Stimulated activated naive B cell treated with anti-CD40 and anti-IgM and Interleukin-4, amounts not matched to agents 10 μg/mL and 1 μg/mL and 100 μg/mL, for 72 hours (primary cell): Measurements from ENCODE around the gene TRMT10C.

Experiments used
- ATAC-seq, 2 donors: fragments of 150-1000 bp; cut with Tn5 transposase; replicated peaks; 2 replicates each; pipeline ENCODE4 v1.10.0; 2021; ENCODE audit warnings: moderate library complexity in 1 of 2
- DNase-seq: peaks from one replicate; pipeline ENCODE4 v3.0.0; 2021
- H3K27ac Mint-ChIP-seq: one replicate; pipeline ENCODE4 v1.8.0; 2022; ENCODE audit warnings: mild to moderate bottlenecking, mixed read lengths
- H3K27me3 Mint-ChIP-seq, 2 donors: one replicate each; pipeline ENCODE4 v1.8.0; 2022; ENCODE audit warnings: mixed read lengths in 2 of 2
- H3K36me3 Mint-ChIP-seq, 2 donors: one replicate each; pipeline ENCODE4 v1.8.0; 2022; ENCODE audit warnings: mixed read lengths in 2 of 2, mild to moderate bottlenecking in 1 of 2
- H3K4me1 Mint-ChIP-seq, 2 donors: one replicate each; pipeline ENCODE4 v1.8.0; 2022; ENCODE audit warnings: mixed read lengths in 2 of 2, mild to moderate bottlenecking in 1 of 2
- H3K4me3 Mint-ChIP-seq, 2 donors: one replicate each; pipeline ENCODE4 v1.8.0; 2022; ENCODE audit warnings: mild to moderate bottlenecking in 2 of 2, mixed read lengths in 2 of 2, moderate library complexity in 1 of 2
- H3K9me3 Mint-ChIP-seq, 2 donors: one replicate each; pipeline ENCODE4 v1.8.0; 2022; ENCODE audit warnings: mixed read lengths in 2 of 2, mild to moderate bottlenecking in 1 of 2

Gene TRMT10C

DNA sequence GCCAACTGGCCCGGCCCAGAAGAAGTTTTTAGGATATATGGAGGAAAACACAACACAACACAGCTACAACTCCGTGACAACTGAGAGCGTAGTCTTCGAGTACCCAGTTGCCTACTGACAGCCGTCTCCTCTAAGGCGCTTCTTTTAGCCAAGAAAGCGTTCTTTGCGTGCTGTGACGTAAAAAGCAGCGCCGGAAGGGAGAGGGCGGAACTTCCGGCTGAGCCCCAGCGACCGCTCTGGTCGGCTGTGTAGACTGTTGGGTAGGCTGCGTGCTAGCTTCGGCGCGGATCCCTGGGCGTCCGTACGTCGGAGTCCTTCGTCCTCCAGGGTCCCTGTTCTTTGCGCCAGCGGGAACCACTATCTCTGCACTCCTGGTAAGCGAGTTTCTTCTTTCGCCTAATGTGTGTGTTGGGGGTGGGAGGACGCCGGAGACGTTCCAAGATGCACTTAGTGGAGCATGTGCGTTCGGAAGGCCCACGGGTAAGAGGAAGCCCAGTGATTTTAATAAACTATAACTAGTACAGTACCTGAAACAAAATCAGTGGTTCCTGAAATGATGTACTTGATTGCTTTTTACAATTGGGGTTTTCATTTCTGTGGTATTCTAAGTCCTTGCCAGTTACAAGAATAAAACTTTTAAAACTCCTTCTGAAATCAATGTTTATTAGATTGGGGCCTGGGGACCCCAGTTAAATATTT, at the start of gene TRMT10C:
Gene TRMT10C (plus strand): TSS at position 239 of the 699 bp plus-strand sequence. CDS start 2,914 bp downstream, outside the sequence.
- Mint-ChIP-seq H3K36me3 (peaks cover 8 to 30% of the 10 kb centered on the region in 2 donors), H3K4me1 (peaks cover 16 to 34% of the 10 kb centered on the region in 2 donors), H3K27me3 (peaks cover 0 to 6% of the 10 kb centered on the region in 2 donors)

GRCh38 chr3:101512396-101512645, 49.3 kb upstream of the TRMT10C start:
- Mint-ChIP-seq H3K9me3 (no peaks in the 10 kb centered on the region), H3K4me1 (peaks cover 21 to 22% of the 10 kb centered on the region in 2 donors), H3K4me3 (peak overlapping the region; percentile 97 to 100), H3K27ac (peak overlapping the region; percentile 96), H3K36me3 (peaks cover 6 to 13% of the 10 kb centered on the region in 2 donors), H3K27me3 (peaks cover 8% of the 10 kb centered on the region in 2 donors)
- ATAC-seq (peak; percentile 45 to 48), DNase-seq (no peak)

More for the DNA sequence above, at the start of gene TRMT10C:
- Mint-ChIP-seq H3K27ac (peak within 1 kb of the TSS; percentile 98), H3K9me3 (no peaks in the 10 kb centered on the region), H3K4me3 (peak within 1 kb of the TSS; percentile 95 to 96)
- ATAC-seq (peak; percentile 99), DNase-seq (peak; percentile 91)

- DNase-seq = peak; percentile 71
- H3K4me1 Mint-ChIP-seq = peaks cover 21% of the 10 kb centered on the region in 2 donors
- no peaks in the 10 kb centered on the region for H3K9me3 Mint-ChIP-seq
Measured at GRCh38 chr3:101512646-101513418, 48.8 kb upstream of the TRMT10C start, which contains the start of gene SENP7. TSS of gene SENP7 (minus strand) at chr3:101513212. CDS start at chr3:101513130, 82 bp downstream.

DNA sequence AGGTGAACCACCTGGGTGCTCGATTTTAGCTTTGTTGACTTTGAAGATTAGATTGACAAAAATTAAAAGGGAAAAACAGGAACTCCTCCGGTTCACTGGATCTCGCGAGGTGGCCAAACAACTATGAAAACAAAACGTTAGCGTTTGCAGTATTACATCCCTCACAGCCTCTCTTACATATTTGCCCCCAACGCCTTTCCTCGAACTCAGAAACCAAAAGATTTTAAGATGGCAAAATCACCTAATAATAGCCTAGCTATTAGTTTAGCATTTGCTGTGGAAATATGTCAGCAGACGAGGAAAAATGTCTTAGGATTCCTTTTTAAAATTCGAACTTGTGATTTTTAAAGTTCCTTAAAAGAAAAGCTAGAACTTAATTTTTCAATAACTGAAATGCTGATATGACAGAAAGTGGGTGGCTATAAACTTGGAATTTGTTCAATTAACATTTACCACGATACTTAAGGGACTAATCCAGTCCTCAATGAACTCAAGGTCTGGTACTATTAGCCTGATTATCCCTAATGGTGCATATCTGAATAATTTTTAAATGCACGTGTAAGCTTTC, 48.2 kb upstream of the TRMT10C start:
- H3K4me3 Mint-ChIP-seq = peak overlapping the region; percentile 97 to 100
- ATAC-seq (peak; percentile 75 to 81), DNase-seq (no peak)
- peaks cover 8 to 12% of the 10 kb centered on the region in 2 donors for H3K27me3 Mint-ChIP-seq
- peaks cover 18 to 21% of the 10 kb centered on the region in 2 donors for H3K4me1 Mint-ChIP-seq
- peak overlapping the region; percentile 96 for H3K27ac Mint-ChIP-seq
- H3K9me3 Mint-ChIP-seq = no peaks in the 10 kb centered on the region
- H3K36me3 Mint-ChIP-seq = peaks cover 4 to 9% of the 10 kb centered on the region in 2 donors

More at GRCh38 chr3:101512646-101513418, 48.8 kb upstream of the TRMT10C start, which contains the start of gene SENP7:
- Mint-ChIP-seq H3K27ac (peak within 1 kb of the TSS; percentile 96), H3K36me3 (peaks cover 6 to 12% of the 10 kb centered on the region in 2 donors), H3K4me3 (peak within 1 kb of the TSS; percentile 97 to 100), H3K27me3 (peaks cover 8% of the 10 kb centered on the region in 2 donors)
- ATAC-seq = peak; percentile 74 to 75

- H3K27me3 Mint-ChIP-seq = peaks cover 8 to 12% of the 10 kb centered on the region in 2 donors
- H3K9me3 Mint-ChIP-seq = no peaks in the 10 kb centered on the region
- H3K36me3 Mint-ChIP-seq = no peaks in the 10 kb centered on the region
- ATAC-seq (peak; percentile 73 to 91), DNase-seq (no peak)
- no peak overlapping the region for H3K4me3 Mint-ChIP-seq
- peaks cover 0 to 4% of the 10 kb centered on the region in 2 donors for H3K4me1 Mint-ChIP-seq
- H3K27ac Mint-ChIP-seq = no peak overlapping the region
Measured at GRCh38 chr3:101518421-101518871, 43.2 kb upstream of the TRMT10C start.

DNA sequence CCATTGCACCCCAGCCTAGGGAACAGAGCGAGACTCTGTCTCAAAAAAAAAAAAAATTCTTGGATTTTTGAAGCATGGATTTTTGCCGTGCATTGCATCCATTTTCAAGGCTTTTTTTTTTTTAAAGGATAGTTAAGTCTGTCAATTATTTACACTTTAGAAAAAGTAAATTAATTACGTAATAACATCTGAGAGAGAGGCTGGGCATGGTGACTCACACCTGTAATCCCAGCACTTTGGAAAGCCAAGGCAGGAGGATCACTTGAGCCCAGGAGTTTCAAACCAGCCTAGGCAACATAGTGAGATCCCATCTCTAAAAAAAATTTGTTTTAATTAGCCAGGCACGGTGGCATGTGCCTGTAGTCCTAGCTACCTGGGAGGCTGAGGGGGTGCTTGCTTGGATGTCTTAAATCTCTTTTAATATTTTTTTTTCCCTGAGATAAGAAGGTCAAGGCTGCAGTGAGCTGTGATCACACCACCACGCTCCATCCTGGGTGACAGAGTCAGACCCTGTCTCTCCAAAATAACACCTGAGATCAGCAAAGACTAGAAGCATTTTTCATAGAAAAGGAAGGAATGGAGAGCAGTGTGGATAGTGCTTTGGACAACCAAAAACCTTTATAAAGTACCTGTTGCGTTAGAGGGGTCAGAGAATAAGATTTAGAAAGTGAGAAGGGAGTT, 41.8 kb upstream of the TRMT10C start:
- no peak for DNase-seq
- no peak overlapping the region for H3K27ac Mint-ChIP-seq
- H3K4me3 Mint-ChIP-seq = no peak overlapping the region
- peaks cover 0 to under 1% of the 10 kb centered on the region in 2 donors for H3K9me3 Mint-ChIP-seq
- peaks cover under 1% of the 10 kb centered on the region in 2 donors for H3K36me3 Mint-ChIP-seq
- H3K27me3 Mint-ChIP-seq = peaks cover 8 to 12% of the 10 kb centered on the region in 2 donors
- H3K4me1 Mint-ChIP-seq = no peaks in the 10 kb centered on the region
- no peak for ATAC-seq

DNA sequence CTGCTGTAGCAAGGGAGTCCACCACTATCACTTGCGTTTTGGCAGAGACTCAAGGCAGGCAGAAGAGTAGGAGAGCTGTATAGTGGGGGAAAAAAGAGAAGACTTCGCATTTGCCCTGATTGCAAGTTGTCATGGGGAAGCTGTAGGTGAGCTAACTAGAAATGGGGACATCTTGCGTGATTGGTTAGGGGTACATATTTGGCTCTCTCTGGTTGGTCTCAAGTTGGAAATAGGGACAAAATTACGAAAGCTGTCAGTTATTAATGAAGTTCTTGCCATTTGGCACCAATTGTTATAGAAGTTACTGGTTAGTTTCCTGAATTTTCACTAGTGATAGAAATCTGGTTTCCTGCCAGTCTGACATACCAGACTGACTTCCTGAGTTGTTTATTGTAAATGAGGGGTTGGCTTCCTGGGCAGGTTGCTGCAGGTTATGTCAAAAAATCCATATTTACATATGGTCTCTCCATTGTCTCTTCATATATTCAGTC, 40.4 kb upstream of the TRMT10C start:
- Mint-ChIP-seq H3K27me3 (peaks cover 6 to 8% of the 10 kb centered on the region in 2 donors), H3K4me1 (no peaks in the 10 kb centered on the region), H3K9me3 (peaks cover 3 to 4% of the 10 kb centered on the region in 2 donors), H3K4me3 (no peak overlapping the region), H3K27ac (no peak overlapping the region), H3K36me3 (peaks cover 2 to 4% of the 10 kb centered on the region in 2 donors)
- DNase-seq (no peak), ATAC-seq (no peak)

DNA sequence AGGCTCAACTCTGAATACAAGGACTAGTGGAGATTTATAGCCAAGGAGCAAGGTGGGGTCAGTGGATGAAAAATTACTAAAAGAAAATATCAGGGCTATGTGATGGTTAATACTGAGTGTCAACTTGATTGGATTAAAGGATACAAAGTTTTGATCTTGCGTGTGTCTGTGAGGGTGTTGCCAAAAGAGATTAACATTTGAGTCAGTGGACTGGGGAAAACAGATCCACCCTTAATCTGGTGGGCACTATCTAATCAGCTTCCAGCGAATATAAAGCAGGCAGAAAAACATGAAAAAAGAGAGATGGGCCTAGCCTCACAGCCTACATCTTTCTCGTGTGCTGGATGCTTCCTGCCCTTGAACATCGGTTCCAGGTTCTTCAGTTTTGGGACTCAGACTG, 34.2 kb upstream of the TRMT10C start:
- ATAC-seq (no peak), DNase-seq (no peak)
- Mint-ChIP-seq H3K27me3 (peaks cover 0 to 5% of the 10 kb centered on the region in 2 donors), H3K36me3 (peaks cover 2 to 4% of the 10 kb centered on the region in 2 donors), H3K27ac (no peak overlapping the region), H3K4me1 (no peaks in the 10 kb centered on the region), H3K9me3 (peaks cover 3 to 4% of the 10 kb centered on the region in 2 donors), H3K4me3 (no peak overlapping the region)

DNA sequence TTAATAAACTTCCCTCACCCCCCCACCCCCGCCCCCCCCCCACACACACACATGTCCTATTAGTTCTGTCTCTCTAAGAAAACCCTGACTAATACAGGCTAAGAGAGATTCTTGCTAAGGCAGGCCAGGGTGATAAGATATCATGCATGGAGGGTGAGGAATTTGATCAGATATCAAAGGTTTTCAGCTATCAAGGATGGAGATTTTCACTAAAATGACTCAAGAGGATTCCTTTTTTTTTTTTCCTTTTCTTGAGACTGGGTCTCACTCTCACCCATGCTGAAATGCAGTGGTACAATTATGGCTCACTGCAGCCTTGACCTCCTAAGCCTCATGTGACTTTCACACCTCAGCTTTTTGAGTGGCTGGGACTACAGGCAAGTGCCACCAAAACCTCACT, 33.8 kb upstream of the TRMT10C start:
- ATAC-seq (no peak), DNase-seq (no peak)
- Mint-ChIP-seq H3K9me3 (peaks cover 3 to 4% of the 10 kb centered on the region in 2 donors), H3K27me3 (peaks cover 0 to 7% of the 10 kb centered on the region in 2 donors), H3K27ac (no peak overlapping the region), H3K4me3 (no peak overlapping the region), H3K36me3 (peaks cover 2 to 4% of the 10 kb centered on the region in 2 donors), H3K4me1 (no peaks in the 10 kb centered on the region)

DNA sequence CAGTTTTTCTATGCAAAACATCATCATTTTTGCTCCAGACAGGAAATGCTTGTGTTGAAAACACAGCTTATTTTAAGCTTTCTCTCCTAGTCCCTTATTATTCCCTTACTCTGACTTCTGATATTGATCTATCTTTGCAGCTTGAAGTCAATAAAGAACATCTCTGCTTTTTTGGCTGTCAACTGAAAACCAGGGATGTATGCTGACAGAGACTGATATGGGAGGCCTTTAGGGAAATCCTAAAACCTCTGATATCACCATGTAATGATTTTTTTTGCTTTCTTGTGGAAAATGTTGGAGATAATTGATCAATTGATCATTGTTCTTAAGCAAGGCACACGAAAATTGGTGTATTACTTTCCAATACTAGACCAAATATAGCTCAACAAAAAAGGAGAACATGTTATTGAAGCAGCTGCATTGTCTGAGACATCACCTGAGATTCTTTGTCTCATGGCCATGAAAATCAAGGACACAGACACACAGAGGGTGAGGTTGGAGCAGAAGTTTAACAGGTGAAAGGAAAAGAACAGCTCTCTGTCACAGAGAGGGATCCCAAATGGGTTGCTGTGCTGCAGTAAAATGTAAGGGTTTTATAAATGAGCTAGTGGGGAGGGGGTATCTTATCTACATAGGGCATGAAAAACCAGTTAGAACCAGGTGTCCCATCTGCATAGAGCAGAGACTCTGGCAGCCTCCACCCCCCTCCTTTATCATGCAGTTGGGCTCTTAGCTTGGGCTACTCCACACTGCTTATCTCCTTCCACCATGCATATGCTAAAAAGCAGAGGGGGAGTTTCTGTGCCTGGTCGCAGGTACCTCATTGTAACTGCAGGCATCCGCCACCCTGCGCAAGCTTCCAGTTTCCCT, 31.6 kb upstream of the TRMT10C start:
- no peak for ATAC-seq
- DNase-seq = no peak
- Mint-ChIP-seq H3K9me3 (peaks cover 1 to 2% of the 10 kb centered on the region in 2 donors), H3K36me3 (peaks cover 0 to 1% of the 10 kb centered on the region in 2 donors), H3K27ac (no peak overlapping the region), H3K4me1 (no peaks in the 10 kb centered on the region), H3K4me3 (no peak overlapping the region), H3K27me3 (peaks cover 0 to 11% of the 10 kb centered on the region in 2 donors)

GRCh38 chr3:101530686-101531047, 31.0 kb upstream of the TRMT10C start:
- Mint-ChIP-seq H3K4me3 (no peak overlapping the region), H3K27ac (no peak overlapping the region), H3K9me3 (no peaks in the 10 kb centered on the region), H3K27me3 (peaks cover 0 to 11% of the 10 kb centered on the region in 2 donors), H3K36me3 (no peaks in the 10 kb centered on the region), H3K4me1 (no peaks in the 10 kb centered on the region)
- no peak for ATAC-seq
- no peak for DNase-seq

DNA sequence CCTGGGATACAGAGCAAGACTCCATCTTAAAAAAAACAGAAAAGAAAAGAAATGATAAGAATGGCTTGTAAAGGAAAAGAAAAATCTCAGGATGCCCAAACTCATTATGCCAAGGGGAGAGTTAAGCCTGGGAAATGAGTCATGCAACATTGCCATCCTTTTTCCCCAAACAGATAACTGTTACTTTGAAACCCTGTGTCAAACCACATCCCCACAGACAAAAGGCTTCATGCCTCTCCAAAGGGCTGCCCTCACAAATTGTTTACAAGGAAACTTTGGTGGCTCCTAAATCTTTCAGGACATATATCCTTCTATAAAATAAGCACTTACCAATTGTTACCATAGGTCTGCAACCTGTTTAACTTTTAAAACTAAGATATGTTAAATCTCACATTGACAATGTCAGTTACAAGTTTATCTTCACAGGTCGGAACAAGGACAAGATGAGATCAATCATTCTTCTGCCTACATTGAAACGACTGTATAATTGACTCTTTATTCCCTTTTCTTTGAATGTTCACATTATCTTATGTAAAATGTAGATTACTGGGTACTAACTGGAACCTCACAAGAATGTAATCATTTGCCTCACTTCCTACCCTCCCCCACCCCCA, 30.1 kb upstream of the TRMT10C start:
- H3K4me1 Mint-ChIP-seq = no peaks in the 10 kb centered on the region
- no peak for ATAC-seq
- peaks cover 0 to 11% of the 10 kb centered on the region in 2 donors for H3K27me3 Mint-ChIP-seq
- H3K27ac Mint-ChIP-seq = no peak overlapping the region
- no peak overlapping the region for H3K4me3 Mint-ChIP-seq
- DNase-seq = no peak
- no peaks in the 10 kb centered on the region for H3K36me3 Mint-ChIP-seq
- H3K9me3 Mint-ChIP-seq = no peaks in the 10 kb centered on the region
